Measurements from ENCODE around the gene LRP8. TPM values are rescaled to one million over a fixed set of nuclear protein-coding genes. Genes with fewer than 3 reads are reported as not detected.
A peak's percentile ranks its signal among the peaks of the same experiment; 100 is the strongest.

Gene LRP8
- total RNA-seq, 1 experiment from 2014 or later, result 54.4 TPM

DNA sequence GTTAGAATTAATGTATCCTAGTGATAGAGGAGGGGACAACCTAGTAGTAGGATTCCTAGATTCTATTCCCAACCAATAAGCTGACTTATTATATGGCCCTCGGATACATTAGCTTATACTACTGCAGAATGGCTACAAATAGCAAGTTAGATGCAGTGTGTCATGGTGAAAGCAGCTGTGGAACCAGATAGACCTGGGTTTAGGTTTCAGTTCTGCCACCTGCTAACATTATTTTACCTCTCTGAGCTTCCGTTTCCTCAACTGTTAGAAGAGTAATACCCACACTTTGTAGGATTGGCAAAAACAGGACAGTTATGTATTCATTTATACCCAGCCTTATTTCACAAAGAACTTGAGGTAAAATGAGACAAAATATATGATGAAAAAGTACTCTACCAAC is 67.9 kb downstream of the LRP8 start:
- H3K4me2 ChIP-seq (ENCODE audit: low read length), result no peak overlapping the region
- peaks cover 65% of the 10 kb centered on the region for H3K36me3 ChIP-seq (ENCODE audit: low read depth, low read length)
- H3K79me2 ChIP-seq (ENCODE audit: low read length), result no peaks in the 10 kb centered on the region
- TF ChIP-seq, protein P1, sequence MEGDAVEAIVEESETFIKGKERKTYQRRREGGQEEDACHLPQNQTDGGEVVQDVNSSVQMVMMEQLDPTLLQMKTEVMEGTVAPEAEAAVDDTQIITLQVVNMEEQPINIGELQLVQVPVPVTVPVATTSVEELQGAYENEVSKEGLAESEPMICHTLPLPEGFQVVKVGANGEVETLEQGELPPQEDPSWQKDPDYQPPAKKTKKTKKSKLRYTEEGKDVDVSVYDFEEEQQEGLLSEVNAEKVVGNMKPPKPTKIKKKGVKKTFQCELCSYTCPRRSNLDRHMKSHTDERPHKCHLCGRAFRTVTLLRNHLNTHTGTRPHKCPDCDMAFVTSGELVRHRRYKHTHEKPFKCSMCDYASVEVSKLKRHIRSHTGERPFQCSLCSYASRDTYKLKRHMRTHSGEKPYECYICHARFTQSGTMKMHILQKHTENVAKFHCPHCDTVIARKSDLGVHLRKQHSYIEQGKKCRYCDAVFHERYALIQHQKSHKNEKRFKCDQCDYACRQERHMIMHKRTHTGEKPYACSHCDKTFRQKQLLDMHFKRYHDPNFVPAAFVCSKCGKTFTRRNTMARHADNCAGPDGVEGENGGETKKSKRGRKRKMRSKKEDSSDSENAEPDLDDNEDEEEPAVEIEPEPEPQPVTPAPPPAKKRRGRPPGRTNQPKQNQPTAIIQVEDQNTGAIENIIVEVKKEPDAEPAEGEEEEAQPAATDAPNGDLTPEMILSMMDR (conservative IDR thresholded peaks at IDR 0.05; ENCODE audit: low read depth, low read length), result no peak
- no peak for TF ChIP-seq EZH2phosphoT487 (IDR thresholded peaks at IDR 0.05; ENCODE audit: borderline replicate concordance, low read length)
- no peak for TF ChIP-seq EZH2 (IDR thresholded peaks at IDR 0.05; ENCODE audit: low read length, unreplicated experiment)
- BruUV-seq (replicated peaks), result no TSS peak
- no peak overlapping the region for H3K27ac ChIP-seq (ENCODE audit: low read length)
- H3K9me3 ChIP-seq (ENCODE audit: low read length), result no peaks in the 10 kb centered on the region
- ChIA-PET CTCF (no interaction called here), POLR2A (ENCODE audit: unreplicated experiment) (no interaction called here)
- no peaks in the 10 kb centered on the region for H3K27me3 ChIP-seq (ENCODE audit: low read length)
- no peaks in the 10 kb centered on the region for H4K20me1 ChIP-seq (ENCODE audit: low read length)
- H2AFZ ChIP-seq (ENCODE audit: low read length), result no peak overlapping the region
- H3K4me3 ChIP-seq (ENCODE audit: low read length), result no peak overlapping the region
- H3K9me2 ChIP-seq (replicated peaks; ENCODE audit: low read length), result no peaks in the 10 kb centered on the region
- no peak overlapping the region for H3K9ac ChIP-seq (ENCODE audit: low read length)
- H3K4me1 ChIP-seq (ENCODE audit: insufficient read depth, low read length), result no peaks in the 10 kb centered on the region
- ATAC-seq, result no peak
- H3F3A ChIP-seq (ENCODE audit: low read length, unreplicated experiment), result no peaks in the 10 kb centered on the region
- intact Hi-C loops (cut with micrococcal nuclease), result no loop called here
- DNase-seq, result no peak

DNA sequence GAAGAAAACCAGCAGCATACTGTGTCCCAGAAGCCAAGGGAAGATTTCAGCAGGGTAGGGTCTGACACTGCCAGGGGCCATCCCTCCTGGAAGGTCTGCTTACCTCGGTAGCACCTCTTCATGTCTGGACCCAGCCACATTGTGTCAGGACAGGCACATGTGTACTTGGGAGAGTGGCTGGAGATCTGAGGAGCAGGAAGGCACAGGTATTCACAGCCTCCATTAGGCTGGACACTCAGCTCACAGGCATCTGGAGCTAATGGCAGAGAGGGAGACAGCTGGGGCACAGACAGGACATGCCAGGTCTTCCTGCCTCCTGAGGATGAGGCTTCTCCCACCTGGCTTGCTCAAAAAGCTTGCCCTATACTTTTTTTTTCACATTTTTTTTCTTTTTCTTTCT is 69.7 kb downstream of the LRP8 start:
- Histone ChIP-seq H3K4me2 (ENCODE audit: low read length) (no peak overlapping the region), H3K9ac (ENCODE audit: low read length) (no peak overlapping the region), H4K20me1 (ENCODE audit: low read length) (no peaks in the 10 kb centered on the region), H3K9me3 (ENCODE audit: low read length) (no peaks in the 10 kb centered on the region), H3K27ac (ENCODE audit: low read length) (no peak overlapping the region), H3K4me3 (ENCODE audit: low read length) (no peak overlapping the region), H3K36me3 (ENCODE audit: low read depth, low read length) (peaks cover 54% of the 10 kb centered on the region), H3K4me1 (ENCODE audit: insufficient read depth, low read length) (no peaks in the 10 kb centered on the region), H3K9me2 (replicated peaks; ENCODE audit: low read length) (no peaks in the 10 kb centered on the region), H3K79me2 (ENCODE audit: low read length) (no peaks in the 10 kb centered on the region), H3F3A (ENCODE audit: low read length, unreplicated experiment) (no peaks in the 10 kb centered on the region), H2AFZ (ENCODE audit: low read length) (no peak overlapping the region), H3K27me3 (ENCODE audit: low read length) (no peaks in the 10 kb centered on the region)
- POLR2A ChIA-PET (ENCODE audit: unreplicated experiment), result no interaction called here
- peak; percentile 33; the same call in 1 of the 2 replicates for ATAC-seq
- TF ChIP-seq, protein P1 (conservative IDR thresholded peaks at IDR 0.05; ENCODE audit: low read depth, low read length), result no peak
- TF ChIP-seq EZH2 (IDR thresholded peaks at IDR 0.05; ENCODE audit: low read length, unreplicated experiment) (no peak), EZH2phosphoT487 (IDR thresholded peaks at IDR 0.05; ENCODE audit: borderline replicate concordance, low read length) (no peak)
- intact Hi-C loops (cut with micrococcal nuclease), result no loop called here
- no peak for DNase-seq
- CTCF ChIA-PET, result no interaction called here
- BruUV-seq (replicated peaks), result no TSS peak

DNA sequence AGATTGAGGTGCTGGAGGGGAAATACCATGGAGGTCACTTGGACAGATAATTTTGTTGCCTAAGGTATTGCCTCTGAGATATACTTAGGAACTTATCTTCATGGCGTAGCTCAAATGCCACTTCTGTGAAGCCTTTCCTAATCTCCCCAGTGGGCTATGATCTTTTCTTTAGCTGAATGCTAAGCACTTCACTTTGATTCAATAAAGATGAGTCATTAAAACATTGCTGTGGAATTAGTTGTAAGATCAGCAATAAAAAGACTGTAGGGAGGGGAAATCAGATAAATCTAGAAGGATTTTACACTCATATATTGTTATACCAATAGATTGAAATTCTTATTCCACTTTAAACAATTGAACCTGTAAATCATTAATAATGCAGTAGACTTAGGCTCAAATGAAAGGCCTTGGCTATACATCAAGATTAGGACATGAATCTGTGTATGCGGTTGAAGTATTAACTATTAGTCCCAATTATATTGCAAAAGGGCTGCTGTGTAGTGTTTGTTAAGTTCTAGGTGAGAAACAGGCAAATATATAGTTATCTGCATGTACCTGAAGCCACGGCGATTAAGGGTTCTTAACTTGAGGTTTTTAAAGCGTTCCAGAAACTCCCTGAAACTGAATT is 70.3 kb downstream of the LRP8 start:
- Histone ChIP-seq H3K27me3 (ENCODE audit: low read length) (no peaks in the 10 kb centered on the region), H3K36me3 (ENCODE audit: low read depth, low read length) (peaks cover 51% of the 10 kb centered on the region), H3K4me3 (ENCODE audit: low read length) (no peak overlapping the region), H3K9ac (ENCODE audit: low read length) (no peak overlapping the region), H3K4me2 (ENCODE audit: low read length) (no peak overlapping the region), H3K79me2 (ENCODE audit: low read length) (no peaks in the 10 kb centered on the region), H4K20me1 (ENCODE audit: low read length) (no peaks in the 10 kb centered on the region), H3K4me1 (ENCODE audit: insufficient read depth, low read length) (no peaks in the 10 kb centered on the region), H2AFZ (ENCODE audit: low read length) (no peak overlapping the region), H3K9me3 (ENCODE audit: low read length) (no peaks in the 10 kb centered on the region), H3F3A (ENCODE audit: low read length, unreplicated experiment) (no peaks in the 10 kb centered on the region), H3K9me2 (replicated peaks; ENCODE audit: low read length) (no peaks in the 10 kb centered on the region), H3K27ac (ENCODE audit: low read length) (no peak overlapping the region)
- TF ChIP-seq EZH2 (IDR thresholded peaks at IDR 0.05; ENCODE audit: low read length, unreplicated experiment) (no peak), EZH2phosphoT487 (IDR thresholded peaks at IDR 0.05; ENCODE audit: borderline replicate concordance, low read length) (no peak)
- TF ChIP-seq, protein P1 (conservative IDR thresholded peaks at IDR 0.05; ENCODE audit: low read depth, low read length), result no peak
- no peak for DNase-seq
- peak; percentile 22 for ATAC-seq
- intact Hi-C loops (cut with micrococcal nuclease), result no loop called here
- CTCF ChIA-PET, result interaction anchor here (0.5 to 0.6 kb wide), 2 partner anchors 18 to 254 kb away, joined by 3 to 9 read pairs; no protein-coding TSS in a partner anchor
- POLR2A ChIA-PET (ENCODE audit: unreplicated experiment), result no interaction called here
- no TSS peak for BruUV-seq (replicated peaks)

Data from PC-3 (cell line).